Stimulated activated CD4-positive, alpha-beta T cell treated with anti-CD3 and anti-CD28 coated beads, TNF-alpha, amount 100 ng/mL, for 48 hours (primary cell): ENCODE data around the gene RELN.
"Not testable (repeated sequence)": the region's sequence is repeated elsewhere in the genome, so short reads cannot be mapped to it uniquely, and the experiment has no call there.

Experiments
- DNase-seq, 3 donors: peaks; one replicate each; pipeline ENCODE4 v3.0.0-alpha.2; 2020; ENCODE audit warnings: low read depth in 3 of 3

RELN gene

DNA sequence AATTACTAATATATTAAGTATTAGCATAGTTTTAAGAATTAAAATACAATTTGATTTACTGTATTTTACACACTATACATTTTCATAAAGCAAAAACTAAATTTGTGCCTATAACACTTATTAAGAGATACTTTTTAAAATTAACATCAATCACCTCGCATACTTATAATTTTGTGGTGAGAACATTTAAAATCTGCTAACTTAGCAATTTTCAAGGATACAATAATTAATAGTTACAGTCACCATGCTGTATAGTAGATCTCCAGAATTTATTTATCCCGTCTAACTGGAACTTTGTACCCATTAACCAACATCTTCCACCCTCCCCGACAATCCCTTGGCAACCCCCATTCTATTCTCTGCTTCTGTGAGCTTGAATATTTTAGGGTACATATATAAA, 47.5 kb downstream of the RELN start:
- no peak for DNase-seq

DNA sequence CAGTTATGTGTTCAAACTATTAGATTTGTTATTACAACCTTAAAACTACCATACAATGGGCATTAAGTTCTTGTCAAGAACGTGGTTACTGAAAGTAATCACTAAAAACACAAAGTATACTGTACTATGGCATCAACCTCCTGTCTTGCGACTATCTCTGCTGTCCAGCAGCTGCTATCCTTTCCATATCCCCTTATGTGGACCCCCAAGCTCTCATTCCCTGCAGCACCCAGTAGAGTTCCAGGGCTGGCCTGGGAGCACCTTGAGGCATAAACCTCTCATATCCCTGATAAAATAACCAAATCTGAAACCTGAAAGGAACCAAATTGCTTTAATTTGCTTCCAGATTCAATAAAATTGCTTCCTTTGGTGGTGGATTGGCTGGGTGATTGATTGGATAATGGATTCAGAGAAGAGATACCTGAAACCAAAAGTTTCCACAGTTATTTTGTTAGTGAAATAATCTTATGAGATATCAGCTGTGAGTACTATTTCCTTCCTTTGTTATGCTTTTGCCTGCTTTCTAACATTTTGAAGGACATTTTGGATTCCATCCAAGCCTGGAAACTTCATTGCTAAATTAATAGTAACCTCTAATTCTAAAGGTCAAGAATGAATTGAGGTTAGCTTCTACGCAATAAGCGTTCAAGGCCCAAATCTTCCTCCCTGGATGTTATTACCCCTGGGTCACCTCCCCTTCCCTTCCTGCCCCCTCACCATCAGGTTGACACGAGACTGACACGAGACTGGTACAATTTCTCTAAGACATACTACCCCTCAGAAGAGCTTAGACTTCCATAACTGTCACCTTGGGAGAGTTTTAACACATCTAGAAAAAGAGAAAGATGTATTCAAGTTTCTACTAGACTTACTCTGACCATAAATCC, 48.8 kb downstream of the RELN start:
- DNase-seq, result no peak

DNA sequence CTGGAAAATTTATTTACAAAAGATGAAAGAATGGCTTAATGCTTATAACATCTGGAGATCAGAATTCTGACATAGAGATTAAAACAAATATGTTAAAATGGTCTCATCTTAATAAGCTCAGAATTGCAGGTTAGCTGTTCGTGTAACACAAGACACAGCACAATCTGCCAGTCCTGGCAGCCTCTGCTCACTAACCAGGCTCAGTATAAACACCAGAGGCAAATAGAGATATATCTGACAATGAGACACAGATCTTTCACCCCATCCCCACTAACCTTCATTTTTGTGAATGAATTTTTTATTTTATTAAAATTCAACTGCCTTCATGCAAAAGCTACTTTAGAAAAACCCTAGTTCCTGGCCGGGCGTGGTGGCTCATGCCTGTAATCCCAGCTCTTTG, 51.8 kb downstream of the RELN start:
- no peak for DNase-seq

DNA sequence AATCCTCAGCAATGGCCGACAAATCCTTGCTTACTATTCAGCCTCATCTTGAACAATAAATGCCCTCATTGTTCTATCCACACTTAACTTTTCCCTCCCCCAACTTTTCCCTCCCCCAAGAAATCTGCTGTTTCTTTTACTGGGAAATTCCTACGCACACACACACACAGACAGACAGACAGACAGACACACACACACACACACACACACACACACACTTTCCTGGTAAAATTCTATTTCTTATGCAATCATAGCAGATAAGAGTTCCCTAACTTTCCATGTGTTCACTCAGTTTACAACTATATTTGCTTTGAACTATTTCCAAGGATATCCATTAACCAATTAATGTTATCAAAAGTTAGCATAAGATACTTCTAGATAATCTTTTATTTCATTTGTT, 52.9 kb downstream of the RELN start:
- no peak for DNase-seq

DNA sequence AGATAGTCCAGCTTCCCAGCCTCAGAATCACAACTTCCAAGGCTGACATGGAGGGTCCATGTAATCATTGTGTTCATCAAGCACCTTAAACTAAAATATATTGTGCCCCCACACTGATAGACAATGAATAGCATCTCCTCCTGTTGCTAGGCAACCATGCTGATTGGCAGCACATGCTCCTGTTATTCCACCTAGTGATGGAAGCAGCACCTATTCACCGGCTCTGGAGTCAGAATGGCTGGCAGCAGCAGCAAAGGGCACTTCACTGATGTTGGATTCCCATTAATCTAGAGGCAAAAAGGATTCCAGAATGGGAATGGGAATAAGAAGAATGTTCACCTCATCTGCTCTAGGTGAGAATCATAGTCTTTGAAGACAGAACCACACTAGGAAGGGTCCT, 55.0 kb downstream of the RELN start:
- DNase-seq, result no peak

DNA sequence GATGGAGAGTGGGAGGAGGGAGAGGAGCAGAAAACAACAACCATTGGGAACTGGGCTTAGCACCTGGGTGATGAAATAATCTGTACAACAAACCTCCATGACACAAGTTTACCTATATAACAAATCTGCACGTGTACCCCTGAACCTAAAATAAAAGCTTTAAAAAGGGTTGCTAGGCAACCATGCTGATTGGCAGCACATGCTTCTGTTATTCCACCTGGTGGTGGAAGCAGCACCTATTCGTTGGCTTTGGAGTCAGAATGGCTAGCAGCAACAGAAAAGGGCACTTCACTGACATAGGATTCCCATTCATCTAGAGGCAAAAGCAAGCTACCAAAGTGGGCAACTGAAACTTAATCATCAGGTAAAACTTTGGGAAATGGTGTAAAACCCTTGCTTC, 57.1 kb downstream of the RELN start:
- DNase-seq, result no peak

DNA sequence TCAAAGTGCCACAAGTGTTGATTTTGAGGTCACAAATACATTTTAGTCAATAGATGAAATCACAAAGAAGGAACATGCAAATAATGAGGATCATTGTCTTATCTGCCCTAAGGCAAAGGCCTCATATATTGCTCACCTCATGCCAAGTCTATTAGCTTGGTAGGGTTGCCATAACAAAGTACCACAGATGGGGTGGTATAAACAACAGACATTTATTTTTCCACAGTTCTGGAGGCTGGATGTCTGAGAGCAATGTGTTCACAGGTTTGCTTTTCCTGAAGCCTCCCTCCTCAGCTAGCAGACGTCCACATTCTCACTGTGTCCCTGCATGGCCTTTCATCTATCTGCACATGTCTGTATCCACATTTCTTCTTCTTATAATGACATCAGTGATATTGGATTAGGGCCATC, 59.6 kb downstream of the RELN start:
- DNase-seq, result no peak

DNA sequence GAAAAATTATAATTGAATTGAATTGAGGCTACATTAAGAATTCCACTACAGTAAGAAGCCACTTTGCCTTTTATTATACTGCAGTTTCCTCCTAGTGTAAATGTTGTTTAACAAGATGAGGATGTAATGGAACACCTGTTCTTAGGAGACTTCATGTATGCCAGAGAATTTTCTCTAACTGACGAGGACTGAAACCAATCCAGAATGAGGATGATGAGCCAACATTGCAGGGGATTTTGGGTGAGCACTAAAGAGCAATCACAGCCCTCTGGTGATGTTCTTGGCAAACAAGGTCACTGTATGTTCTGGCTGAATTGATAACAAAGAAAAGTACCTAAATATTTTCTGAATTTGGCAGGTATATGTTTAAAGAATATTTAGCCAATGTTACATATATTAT, 60.9 kb downstream of the RELN start:
- DNase-seq, result no peak

DNA sequence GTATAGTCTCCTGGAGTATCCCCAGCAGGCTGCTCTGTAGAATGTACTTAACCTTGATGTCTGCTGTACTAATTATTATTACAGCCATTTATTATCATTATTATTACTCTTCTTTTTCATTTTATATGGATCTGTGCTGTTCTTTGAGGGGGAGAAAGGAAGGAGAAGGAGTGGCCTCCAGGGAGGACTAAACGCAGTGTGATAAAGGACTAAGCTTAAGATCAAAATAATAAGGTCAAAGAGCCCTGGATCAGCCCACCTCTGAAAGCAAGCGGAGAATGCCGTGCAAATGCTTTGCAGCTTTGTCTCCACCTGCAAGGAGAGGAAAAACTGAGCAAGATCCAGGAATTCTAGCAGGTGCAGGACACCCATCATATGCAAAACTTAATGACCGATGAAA, 65.3 kb downstream of the RELN start:
- no peak for DNase-seq

DNA sequence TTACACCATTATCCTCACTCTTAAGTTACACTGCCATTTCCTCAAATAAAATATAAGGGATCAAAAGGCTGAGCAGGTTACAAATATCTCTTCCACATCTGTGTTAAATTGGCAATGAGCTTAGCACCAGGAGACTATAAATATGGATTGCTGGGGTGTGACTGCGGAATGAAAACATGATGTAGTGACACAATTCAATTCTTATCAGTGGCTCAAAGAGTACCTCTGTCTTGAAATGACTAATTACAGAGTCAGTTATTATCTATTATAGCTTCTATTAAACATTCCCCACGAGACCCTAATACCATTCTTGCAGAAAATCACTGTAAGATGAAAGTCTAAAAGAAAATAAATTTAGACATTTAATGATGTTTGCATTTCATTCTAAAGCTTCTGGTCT, 67.1 kb downstream of the RELN start:
- DNase-seq, result no peak

DNA sequence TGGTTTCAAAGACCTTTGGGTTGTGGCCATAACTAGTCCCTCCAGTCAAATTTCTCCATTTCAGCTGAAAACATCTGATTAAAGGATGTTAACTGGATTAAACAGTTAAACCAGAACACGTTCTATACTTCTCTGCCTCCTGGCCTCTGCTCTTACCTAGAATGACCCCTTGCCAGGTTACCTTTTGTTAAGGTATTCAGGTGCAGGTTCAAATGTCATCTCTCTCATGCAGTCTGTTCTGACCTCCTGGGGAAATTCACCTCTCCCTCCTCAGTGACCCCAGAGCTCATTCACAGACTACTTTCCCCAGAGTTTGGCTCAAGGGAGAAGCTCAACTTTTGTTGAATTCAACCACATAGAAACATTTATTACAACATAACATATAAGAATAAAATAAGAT, 67.8 kb downstream of the RELN start:
- no peak for DNase-seq

DNA sequence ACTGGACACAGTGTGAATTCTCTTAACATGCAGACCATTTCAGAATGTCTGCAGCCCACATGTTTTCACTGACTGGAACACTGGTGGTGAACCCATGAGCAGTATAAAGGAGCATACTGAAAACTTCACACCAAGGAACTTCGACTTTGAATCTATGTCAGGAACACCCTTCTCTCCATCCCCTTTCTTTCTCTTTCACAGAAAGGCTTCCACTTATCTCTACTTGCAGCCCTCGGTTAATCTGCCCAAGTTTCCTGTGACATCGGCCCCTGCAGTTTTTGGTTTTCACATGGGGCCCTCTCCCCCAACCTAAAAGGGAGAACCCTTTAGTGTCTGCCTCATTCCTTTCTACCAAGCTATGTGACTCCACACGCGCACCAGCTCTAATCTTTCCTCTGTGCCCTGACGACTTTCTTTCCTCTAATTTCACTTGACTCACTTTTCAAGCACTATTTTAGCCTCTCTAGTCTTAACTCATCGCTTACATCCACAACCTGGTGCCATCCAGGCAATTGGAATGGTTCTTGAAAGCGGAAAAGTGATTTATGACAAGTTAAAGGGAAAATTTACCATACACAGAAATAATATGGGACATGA, 70.1 kb downstream of the RELN start:
- no peak for DNase-seq

DNA sequence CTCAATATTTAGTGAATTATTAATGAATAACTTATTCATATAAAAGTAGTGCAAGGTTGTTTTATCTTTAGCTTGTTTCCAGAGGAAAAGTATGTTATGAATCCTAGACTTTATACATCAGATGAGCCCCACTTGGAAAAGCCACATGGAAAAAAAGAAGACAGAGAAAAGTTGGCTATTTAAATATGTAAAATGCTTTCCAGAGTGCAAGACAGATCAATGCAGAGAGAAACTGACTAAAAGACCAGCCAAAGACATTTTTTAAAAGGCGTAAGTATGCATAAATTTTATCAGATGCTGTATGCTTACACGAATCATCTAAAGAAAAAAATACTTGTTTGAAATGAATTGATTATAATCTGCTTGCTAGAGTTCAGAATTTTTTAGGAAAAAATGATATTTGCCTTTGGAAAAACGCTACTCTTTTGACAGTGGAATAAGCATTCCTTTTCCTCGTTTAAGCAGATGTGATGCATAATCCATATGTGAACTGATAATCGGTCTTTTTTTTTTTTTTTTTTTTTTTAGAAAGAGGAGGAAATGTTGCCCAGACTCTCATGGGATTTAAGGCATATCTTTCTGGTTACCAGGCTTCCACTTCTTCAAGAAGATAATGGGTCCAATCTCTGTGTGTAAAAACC, 70.7 kb downstream of the RELN start:
- no peak for DNase-seq

DNA sequence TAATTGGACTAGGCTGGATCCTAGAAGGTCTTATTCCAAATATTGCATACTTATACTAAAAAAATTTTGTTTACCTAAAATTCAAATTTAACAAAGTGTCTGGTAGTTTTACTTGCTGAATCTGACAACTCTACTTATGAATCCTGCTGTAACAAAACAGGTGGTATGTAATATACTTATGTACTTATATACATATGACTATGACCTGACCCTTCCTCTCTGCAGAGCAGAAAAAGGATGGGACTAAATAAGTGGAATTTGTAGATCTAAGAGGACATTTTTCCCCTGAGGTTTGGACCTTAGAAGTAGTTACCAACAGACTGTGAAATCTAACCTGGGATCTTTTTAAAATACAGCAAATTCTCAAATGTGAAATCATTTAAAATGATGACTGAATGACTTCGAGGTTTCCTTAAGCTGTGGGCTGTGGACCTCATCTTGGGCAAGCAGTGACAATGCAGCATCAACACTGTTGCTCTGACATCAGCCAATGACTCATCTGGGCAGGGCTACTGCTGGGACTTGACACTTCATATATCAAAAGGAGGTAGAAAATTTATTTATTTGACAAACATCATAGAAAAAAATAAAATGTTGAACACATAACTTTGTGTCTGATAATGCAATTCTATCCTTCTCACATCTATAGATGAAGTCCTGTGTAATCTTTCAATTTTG, 73.6 kb downstream of the RELN start:
- DNase-seq, result no peak

DNA sequence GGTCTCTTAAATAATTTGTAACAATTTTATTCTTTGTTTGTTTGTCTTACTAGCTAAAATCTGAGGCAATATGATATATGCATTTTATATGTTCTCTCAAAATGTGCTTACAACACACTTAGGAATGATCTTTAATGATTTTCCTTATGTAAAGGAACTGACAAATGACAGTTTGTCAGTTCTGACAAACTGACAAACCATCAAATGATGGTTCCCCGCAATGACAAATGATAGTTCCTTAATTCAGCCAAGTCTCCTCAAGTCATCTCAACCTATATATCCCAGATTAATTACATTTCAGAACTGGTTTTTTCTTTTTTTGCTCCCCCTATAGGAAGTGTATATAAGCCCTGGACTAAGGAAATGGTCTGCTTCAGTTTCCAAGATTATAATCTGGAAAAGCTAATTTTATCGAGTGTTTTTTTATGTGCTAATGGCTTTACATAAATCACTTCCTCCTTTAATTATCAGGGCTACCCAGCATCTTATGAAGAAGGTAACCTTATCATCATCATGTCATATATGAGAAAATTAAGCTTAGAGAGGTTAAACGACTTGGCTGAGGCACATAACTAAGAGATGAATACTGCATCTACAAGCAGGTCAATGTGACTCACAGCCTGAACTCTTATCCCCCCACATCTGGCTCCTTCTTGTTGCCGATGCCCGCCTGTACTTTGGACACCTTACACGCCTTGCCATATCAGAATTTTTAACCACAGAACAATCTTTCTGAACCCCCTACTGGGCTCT, 75.1 kb downstream of the RELN start:
- no peak for DNase-seq

DNA sequence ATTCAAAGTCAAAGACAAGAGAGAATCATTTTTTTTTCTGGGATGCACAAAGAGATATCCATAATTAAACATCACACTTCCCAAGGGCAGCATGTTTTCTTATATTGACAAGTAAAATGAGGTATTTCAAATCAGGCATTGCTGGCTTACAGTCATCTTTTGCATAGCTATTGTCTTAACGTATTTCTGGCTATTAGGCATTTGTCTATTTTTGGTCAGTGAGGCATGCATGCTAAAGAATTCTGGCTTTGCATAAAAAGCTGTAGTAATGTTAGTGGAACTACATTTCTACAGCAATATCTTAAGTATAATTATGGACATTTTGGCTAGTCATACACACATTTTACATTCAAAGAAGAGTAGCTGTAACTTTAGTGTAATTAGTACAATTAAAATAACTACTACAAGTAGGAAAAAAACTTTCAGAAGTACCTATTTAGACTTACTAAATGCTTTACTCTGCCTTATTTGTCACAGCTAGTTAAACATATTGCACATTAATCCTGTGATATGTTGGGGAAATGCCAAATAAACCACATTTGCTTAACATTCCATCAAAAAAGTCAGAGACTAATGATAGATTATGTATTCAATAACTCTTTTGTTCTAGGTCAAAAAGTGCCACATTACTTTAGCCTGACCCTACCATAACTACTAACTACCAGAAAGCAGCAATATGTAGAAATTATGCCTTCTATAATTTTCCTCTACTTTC, 76.4 kb downstream of the RELN start:
- DNase-seq, result no peak

DNA sequence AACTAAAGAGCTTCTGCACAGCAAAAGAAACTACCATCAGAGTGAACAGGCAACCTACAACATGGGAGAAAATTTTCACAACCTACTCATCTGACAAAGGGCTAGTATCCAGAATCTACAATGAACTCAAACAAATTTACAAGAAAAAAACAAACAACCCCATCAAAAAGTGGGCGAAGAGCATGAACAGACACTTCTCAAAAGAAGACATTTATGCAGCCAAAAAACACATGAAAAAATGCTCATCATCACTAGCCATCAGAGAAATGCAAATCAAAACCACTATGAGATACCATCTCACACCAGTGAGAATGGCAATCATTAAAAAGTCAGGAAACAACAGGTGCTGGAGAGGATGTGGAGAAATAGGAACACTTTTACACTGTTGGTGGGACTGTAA, 78.4 kb downstream of the RELN start:
- not testable (repeated sequence) for DNase-seq

DNA sequence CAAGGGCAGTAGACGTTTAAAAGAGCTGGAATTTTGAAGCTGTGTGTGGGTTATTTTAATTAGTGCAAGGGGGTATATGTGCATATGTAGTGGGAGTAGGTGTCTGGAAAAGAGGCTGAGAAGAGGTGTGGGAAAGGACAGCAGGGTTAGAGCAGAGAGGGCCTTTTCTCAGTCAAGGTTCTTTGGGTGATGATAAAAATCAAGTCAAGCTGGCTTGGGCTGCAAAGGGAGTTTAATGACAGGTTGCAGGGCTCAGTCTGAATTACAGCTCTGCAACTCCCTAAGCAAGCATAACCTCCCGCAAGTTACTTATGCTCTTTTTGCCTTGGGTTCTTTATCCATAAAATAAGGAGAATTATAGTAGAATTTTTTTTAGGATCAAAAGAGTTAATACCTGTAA, 83.5 kb downstream of the RELN start:
- no peak for DNase-seq

DNA sequence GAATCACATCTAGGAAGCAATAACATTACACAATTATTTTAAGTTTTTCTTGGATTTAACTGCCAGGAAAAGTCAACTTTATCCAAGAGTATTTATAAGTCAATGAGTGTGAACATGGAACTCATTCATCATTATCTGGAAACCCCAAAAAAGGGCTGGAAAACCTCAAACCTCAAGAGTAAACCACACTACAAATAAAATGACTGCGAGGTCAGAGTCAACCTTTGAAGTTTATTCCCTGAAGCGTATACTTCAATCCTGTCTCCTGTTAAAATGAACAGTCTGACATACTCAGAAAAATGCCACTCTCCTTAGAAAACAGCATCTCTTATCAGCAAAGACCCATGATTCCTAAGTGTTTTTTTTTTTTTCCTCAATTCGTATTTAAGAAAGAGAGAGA, 86.5 kb downstream of the RELN start:
- DNase-seq, result no peak

DNA sequence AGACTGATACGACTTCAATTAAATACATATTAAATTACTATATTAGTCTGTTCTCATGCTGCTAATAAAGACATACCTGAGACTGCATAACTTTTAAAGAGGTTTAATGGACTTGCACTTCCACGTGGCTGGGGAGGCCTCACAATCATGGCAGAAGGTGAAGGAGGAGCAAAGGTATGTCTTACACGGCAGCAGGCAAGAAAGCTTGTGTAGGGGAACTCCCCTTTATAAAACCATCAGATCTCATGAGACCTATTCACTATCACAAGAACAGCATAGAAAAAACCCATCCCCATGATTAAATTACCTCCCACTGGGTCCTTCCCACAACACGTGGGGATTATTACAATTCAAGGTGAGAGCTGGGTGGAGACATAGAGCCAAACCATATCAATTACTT, 92.6 kb downstream of the RELN start:
- not testable (repeated sequence) for DNase-seq
